Trophoblast cell (in vitro differentiated cells and primary cell): ENCODE data around the gene PRXL2C.

Experiments used
- DNase-seq, 2 donors: peaks; one replicate each; pipeline ENCODE4 v3.0.0-alpha.2; 2016
- H2AFZ ChIP-seq: 2 replicates; pipeline ENCODE4 v1.6.1; 2013; ENCODE audit warnings: low read length, moderate library complexity, mild to moderate bottlenecking; ENCODE audit not compliant: insufficient read depth, poor library complexity
- H2AK5ac ChIP-seq: 2 replicates; pipeline ENCODE4 v1.6.1; 2013; ENCODE audit warnings: mild to moderate bottlenecking, low read length
- H2BK120ac ChIP-seq: 2 replicates; pipeline ENCODE4 v1.6.1; 2013; ENCODE audit warnings: low read length, mild to moderate bottlenecking, moderate library complexity; ENCODE audit not compliant: insufficient read depth, poor library complexity
- H2BK12ac ChIP-seq: 2 replicates; pipeline ENCODE4 v1.6.1; 2013; ENCODE audit warnings: mild to moderate bottlenecking, low read length, moderate library complexity
- H2BK5ac ChIP-seq: 2 replicates; pipeline ENCODE4 v1.6.1; 2013; ENCODE audit warnings: low read length, low read depth, moderate library complexity, mild to moderate bottlenecking; ENCODE audit not compliant: poor library complexity
- H3K14ac ChIP-seq: 2 replicates; pipeline ENCODE4 v1.6.1; 2013; ENCODE audit warnings: mild to moderate bottlenecking, low read length
- H3K18ac ChIP-seq: 2 replicates; pipeline ENCODE4 v1.6.1; 2013; ENCODE audit warnings: mild to moderate bottlenecking, low read length
- H3K23ac ChIP-seq: 2 replicates; pipeline ENCODE4 v1.6.1; 2013; ENCODE audit warnings: low read length
- H3K27ac ChIP-seq: 2 replicates; pipeline ENCODE4 v1.5.1; 2013; ENCODE audit warnings: low read depth, mild to moderate bottlenecking, inconsistent platforms, low read length, moderate library complexity
- H3K27me3 ChIP-seq: 2 replicates; pipeline ENCODE4 v1.6.1; 2013; ENCODE audit warnings: inconsistent platforms, mild to moderate bottlenecking, low read length, moderate library complexity; ENCODE audit not compliant: insufficient read depth
- H3K36me3 ChIP-seq, 2 experiments: 1 replicate in 1 of 2; 2 replicates in 1 of 2; pipeline ENCODE4 v1.6.1; 2013; ENCODE audit warnings: low read length in 2 of 2, mild to moderate bottlenecking in 2 of 2, moderate library complexity in 1 of 2; ENCODE audit not compliant: insufficient read depth in 2 of 2, control insufficient read depth in 1 of 2
- H3K4ac ChIP-seq: 2 replicates; pipeline ENCODE4 v1.6.1; 2013; ENCODE audit warnings: low read depth, mild to moderate bottlenecking, low read length, moderate library complexity
- H3K4me1 ChIP-seq, 2 experiments: 1 replicate in 1 of 2; 2 replicates in 1 of 2; pipeline ENCODE4 v1.6.1; 2013; ENCODE audit warnings: low read length in 2 of 2, mild to moderate bottlenecking in 2 of 2, moderate library complexity in 1 of 2; ENCODE audit not compliant: insufficient read depth in 2 of 2, control insufficient read depth in 1 of 2
- H3K4me2 ChIP-seq: 2 replicates; pipeline ENCODE4 v1.6.1; 2013; ENCODE audit warnings: inconsistent platforms, mild to moderate bottlenecking, low read length, moderate library complexity
- H3K4me3 ChIP-seq: 2 replicates; pipeline ENCODE4 v1.5.1; 2013; ENCODE audit warnings: mild to moderate bottlenecking, low read depth, low read length, inconsistent platforms
- H3K79me1 ChIP-seq: one replicate; pipeline ENCODE4 v1.6.1; 2013; ENCODE audit warnings: low read length
- H3K79me2 ChIP-seq: 2 replicates; pipeline ENCODE4 v1.6.1; 2013; ENCODE audit warnings: low read length, mild to moderate bottlenecking; ENCODE audit not compliant: control insufficient read depth, insufficient read depth, poor library complexity
- H3K9ac ChIP-seq: 2 replicates; pipeline ENCODE4 v1.6.1; 2013; ENCODE audit warnings: mild to moderate bottlenecking, low read length
- H3K9me3 ChIP-seq: 2 replicates; pipeline ENCODE4 v1.6.1; 2013; ENCODE audit warnings: low read depth, mild to moderate bottlenecking, control low read depth, inconsistent platforms, low read length; ENCODE audit not compliant: insufficient read depth
- H4K12ac ChIP-seq: 2 replicates; pipeline ENCODE4 v1.6.1; 2013; ENCODE audit warnings: low read depth, mild to moderate bottlenecking, low read length, moderate library complexity
- H4K8ac ChIP-seq: 2 replicates; pipeline ENCODE4 v1.6.1; 2013; ENCODE audit warnings: low read depth, mild to moderate bottlenecking, low read length, moderate library complexity
- H4K91ac ChIP-seq: one replicate; pipeline ENCODE4 v1.6.1; 2013; ENCODE audit warnings: low read depth, mild to moderate bottlenecking, low read length, moderate library complexity
- WGBS: extraction: QIAGEN DNeasy Blood & Tissue Kit; methylation state at CpG from one replicate; pipeline ENCODE4 v1.1.7; 2013; ENCODE audit warnings: missing lambda C conversion rate; ENCODE audit not compliant: insufficient read length, insufficient coverage; ENCODE audit errors: extremely low coverage; 5-methylcytosine and 5-hydroxymethylcytosine counted together

The PRXL2C gene

GRCh38 chr9:96688187-96688586 lies 33.1 kb upstream of the PRXL2C start:
- Histone ChIP-seq H3K79me1 (peaks cover 6% of the 10 kb centered on the region), H2AK5ac (no peak overlapping the region), H3K18ac (no peak overlapping the region), H4K8ac (no peak overlapping the region), H3K79me2 (peaks cover 4% of the 10 kb centered on the region), H3K36me3 (peaks cover 0 to 3% of the 10 kb centered on the region in 2 experiments), H3K9me3 (peaks cover 1% of the 10 kb centered on the region), H2BK12ac (no peak overlapping the region), H4K91ac (no peak overlapping the region), H3K9ac (no peak overlapping the region), H4K12ac (no peak overlapping the region), H3K27ac (no peak overlapping the region), H3K14ac (no peak overlapping the region), H2BK120ac (no peak overlapping the region), H3K4ac (no peak overlapping the region), H3K23ac (no peak overlapping the region), H3K27me3 (no peaks in the 10 kb centered on the region), H2AFZ (no peak overlapping the region), H3K4me2 (no peak overlapping the region), H2BK5ac (no peak overlapping the region), H3K4me3 (no peak overlapping the region), H3K4me1 (peaks cover 5 to 11% of the 10 kb centered on the region in 2 experiments)
- no peak for DNase-seq
- no CpG with 5 or more reads among the region's 5 CpGs for WGBS

- peak overlapping the region; percentile 64 for H3K9ac ChIP-seq
- no peak overlapping the region for H3K23ac ChIP-seq
- H4K12ac ChIP-seq = peak overlapping the region; percentile 77
- peak overlapping the region; percentile 61 for H3K27ac ChIP-seq
- H3K9me3 ChIP-seq = peaks cover 1% of the 10 kb centered on the region
- peaks cover 5 to 10% of the 10 kb centered on the region in 2 experiments for H3K4me1 ChIP-seq
- WGBS = no CpG with 5 or more reads among the region's 62 CpGs
- H3K36me3 ChIP-seq = no peaks in the 10 kb centered on the region
- peak overlapping the region; percentile 51 for H3K18ac ChIP-seq
- peak overlapping the region; percentile 2 for H2BK12ac ChIP-seq
- H2AK5ac ChIP-seq = no peak overlapping the region
- H4K91ac ChIP-seq = peak overlapping the region; percentile 29
- H3K14ac ChIP-seq = peak overlapping the region; percentile 47
- peak overlapping the region; percentile 22 for H2BK5ac ChIP-seq
- H3K4ac ChIP-seq = peak overlapping the region; percentile 11
- DNase-seq = peak; percentile 65 to 87
- peak overlapping the region; percentile 55 for H3K4me2 ChIP-seq
- H2BK120ac ChIP-seq = peak overlapping the region; percentile 19
- H2AFZ ChIP-seq = peak overlapping the region; percentile 69
- H4K8ac ChIP-seq = peak overlapping the region; percentile 72
- H3K4me3 ChIP-seq = peak overlapping the region; percentile 63
- peaks cover 4% of the 10 kb centered on the region for H3K79me2 ChIP-seq
- no peaks in the 10 kb centered on the region for H3K27me3 ChIP-seq
- peaks cover 6% of the 10 kb centered on the region for H3K79me1 ChIP-seq
Measured at GRCh38 chr9:96686638-96687335, 31.7 kb upstream of the PRXL2C start.

GRCh38 chr9:96680812-96681499 lies 25.8 kb upstream of the PRXL2C start:
- no peak overlapping the region for H2BK120ac ChIP-seq
- H4K91ac ChIP-seq = no peak overlapping the region
- no peak overlapping the region for H3K23ac ChIP-seq
- no peak overlapping the region for H3K4ac ChIP-seq
- H3K4me3 ChIP-seq = no peak overlapping the region
- no peaks in the 10 kb centered on the region for H3K36me3 ChIP-seq
- H2AK5ac ChIP-seq = no peak overlapping the region
- H3K9me3 ChIP-seq = no peaks in the 10 kb centered on the region
- no peak overlapping the region for H2AFZ ChIP-seq
- H4K12ac ChIP-seq = no peak overlapping the region
- no peaks in the 10 kb centered on the region for H3K79me1 ChIP-seq
- no peak for DNase-seq
- H3K79me2 ChIP-seq = no peaks in the 10 kb centered on the region
- H3K4me2 ChIP-seq = no peak overlapping the region
- WGBS = no CpG with 5 or more reads among the region's 4 CpGs
- no peak overlapping the region for H2BK12ac ChIP-seq
- H4K8ac ChIP-seq = no peak overlapping the region
- H2BK5ac ChIP-seq = no peak overlapping the region
- H3K9ac ChIP-seq = no peak overlapping the region
- H3K27ac ChIP-seq = no peak overlapping the region
- no peak overlapping the region for H3K14ac ChIP-seq
- no peaks in the 10 kb centered on the region for H3K4me1 ChIP-seq
- H3K18ac ChIP-seq = no peak overlapping the region
- H3K27me3 ChIP-seq = no peaks in the 10 kb centered on the region

- no peak overlapping the region for H2BK120ac ChIP-seq
- H2AFZ ChIP-seq = no peak overlapping the region
- H3K4me2 ChIP-seq = no peak overlapping the region
- H3K4me3 ChIP-seq = no peak overlapping the region
- H3K79me1 ChIP-seq = no peaks in the 10 kb centered on the region
- no peak overlapping the region for H3K23ac ChIP-seq
- DNase-seq = no peak
- H3K36me3 ChIP-seq = no peaks in the 10 kb centered on the region
- H3K4me1 ChIP-seq = no peaks in the 10 kb centered on the region
- H3K79me2 ChIP-seq = no peaks in the 10 kb centered on the region
- H3K4ac ChIP-seq = no peak overlapping the region
- H3K18ac ChIP-seq = no peak overlapping the region
- H2AK5ac ChIP-seq = no peak overlapping the region
- no peak overlapping the region for H4K12ac ChIP-seq
- no peak overlapping the region for H4K8ac ChIP-seq
- H3K9ac ChIP-seq = no peak overlapping the region
- H2BK5ac ChIP-seq = no peak overlapping the region
- peaks cover 3% of the 10 kb centered on the region for H3K9me3 ChIP-seq
- no peak overlapping the region for H2BK12ac ChIP-seq
- H3K27ac ChIP-seq = no peak overlapping the region
- H4K91ac ChIP-seq = no peak overlapping the region
- H3K27me3 ChIP-seq = no peaks in the 10 kb centered on the region
- H3K14ac ChIP-seq = no peak overlapping the region
Measured at GRCh38 chr9:96674906-96675538, 19.9 kb upstream of the PRXL2C start.
